OCI-LY1 (cell line): ENCODE data around the gene CTF1.

ENCODE experiments used
- EZH2 ChIP-seq: fragments of 200-600 bp; sonication (generic), shearing (Covaris generic); IDR thresholded peaks from 2 replicates; pipeline ENCODE4 v1.8.0; 2017; ENCODE audit warnings: borderline replicate concordance, mixed run types, mild to moderate bottlenecking, antibody characterized with exemption, low read length, moderate library complexity, mixed read lengths
- TF ChIP-seq, protein P1 (sequence below): fragments of 200-600 bp; sonication (generic), shearing (Covaris generic); IDR thresholded peaks from 2 replicates; pipeline ENCODE4 v1.5.1; 2017; ENCODE audit warnings: mild to moderate bottlenecking, antibody characterized with exemption, low read length, moderate library complexity, mixed read lengths

DNA sequence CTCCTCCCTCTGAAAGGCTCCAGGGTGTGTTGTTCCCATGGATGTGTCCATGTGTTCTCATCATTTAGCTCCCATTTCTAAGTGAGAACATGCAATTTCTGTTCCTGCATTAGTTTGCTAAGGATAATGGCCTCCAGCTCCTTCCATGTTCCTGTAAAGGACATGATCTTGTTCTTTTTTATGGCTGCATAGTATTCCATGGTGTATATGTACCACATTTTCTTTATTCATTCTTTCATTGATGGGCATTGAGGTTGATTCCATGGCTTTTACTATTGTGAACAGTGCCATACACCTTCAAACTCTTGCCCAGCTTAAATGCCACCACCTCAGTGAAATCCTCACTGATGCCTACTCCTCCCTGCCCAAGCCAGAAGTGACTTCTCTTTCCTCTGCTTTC, 47.9 kb downstream of the CTF1 start:
- TF ChIP-seq, protein P1, sequence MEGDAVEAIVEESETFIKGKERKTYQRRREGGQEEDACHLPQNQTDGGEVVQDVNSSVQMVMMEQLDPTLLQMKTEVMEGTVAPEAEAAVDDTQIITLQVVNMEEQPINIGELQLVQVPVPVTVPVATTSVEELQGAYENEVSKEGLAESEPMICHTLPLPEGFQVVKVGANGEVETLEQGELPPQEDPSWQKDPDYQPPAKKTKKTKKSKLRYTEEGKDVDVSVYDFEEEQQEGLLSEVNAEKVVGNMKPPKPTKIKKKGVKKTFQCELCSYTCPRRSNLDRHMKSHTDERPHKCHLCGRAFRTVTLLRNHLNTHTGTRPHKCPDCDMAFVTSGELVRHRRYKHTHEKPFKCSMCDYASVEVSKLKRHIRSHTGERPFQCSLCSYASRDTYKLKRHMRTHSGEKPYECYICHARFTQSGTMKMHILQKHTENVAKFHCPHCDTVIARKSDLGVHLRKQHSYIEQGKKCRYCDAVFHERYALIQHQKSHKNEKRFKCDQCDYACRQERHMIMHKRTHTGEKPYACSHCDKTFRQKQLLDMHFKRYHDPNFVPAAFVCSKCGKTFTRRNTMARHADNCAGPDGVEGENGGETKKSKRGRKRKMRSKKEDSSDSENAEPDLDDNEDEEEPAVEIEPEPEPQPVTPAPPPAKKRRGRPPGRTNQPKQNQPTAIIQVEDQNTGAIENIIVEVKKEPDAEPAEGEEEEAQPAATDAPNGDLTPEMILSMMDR, result no peak
- no peak for TF ChIP-seq EZH2
